ENCODE data around the gene FRMPD4.
"Not testable (repeated sequence)": the region's sequence is repeated elsewhere in the genome, so short reads cannot be mapped to it uniquely, and the experiment has no call there.

FRMPD4 gene

GRCh38 chrX:12505127-12505526 is 366.9 kb downstream of the FRMPD4 start:
- TF ChIP-seq CTCF (conservative IDR thresholded peaks at IDR 0.05; ENCODE audit: low read depth, low read length): no peak

GRCh38 chrX:12515384-12515783 is 377.1 kb downstream of the FRMPD4 start:
- DNase-seq (ENCODE audit: low read depth); H3K4me3 ChIP-seq (ENCODE audit: low read length): not testable (repeated sequence)

More at GRCh38 chrX:12505127-12505526, 366.9 kb downstream of the FRMPD4 start:
- DNase-seq (ENCODE audit: low read depth): no peak
- no peak overlapping the region for H3K4me3 ChIP-seq (ENCODE audit: low read length)

GRCh38 chrX:12526306-12526705 is 388.0 kb downstream of the FRMPD4 start:
- DNase-seq (ENCODE audit: low read depth): no peak
- TF ChIP-seq CTCF (conservative IDR thresholded peaks at IDR 0.05; ENCODE audit: low read depth, low read length): peak; percentile 13
- H3K4me3 ChIP-seq (ENCODE audit: low read length): no peak overlapping the region

GRCh38 chrX:12538096-12538495 is 399.8 kb downstream of the FRMPD4 start:
- DNase-seq (ENCODE audit: low read depth); H3K4me3 ChIP-seq (ENCODE audit: low read length): not testable (repeated sequence)

- DNase-seq (ENCODE audit: low read depth); H3K4me3 ChIP-seq (ENCODE audit: low read length): not testable (repeated sequence)
Observed at GRCh38 chrX:12542251-12542650, 404.0 kb downstream of the FRMPD4 start.

- TF ChIP-seq CTCF (conservative IDR thresholded peaks at IDR 0.05; ENCODE audit: low read depth, low read length): no peak
- DNase-seq (ENCODE audit: low read depth): no peak
- H3K4me3 ChIP-seq (ENCODE audit: low read length): no peak overlapping the region
Observed at GRCh38 chrX:12548341-12548740, 410.1 kb downstream of the FRMPD4 start.

GRCh38 chrX:12548746-12549145 is 410.5 kb downstream of the FRMPD4 start:
- no peak for TF ChIP-seq CTCF (conservative IDR thresholded peaks at IDR 0.05; ENCODE audit: low read depth, low read length)
- no peak overlapping the region for H3K4me3 ChIP-seq (ENCODE audit: low read length)
- DNase-seq (ENCODE audit: low read depth): no peak

- DNase-seq (ENCODE audit: low read depth): no peak
- no peak for TF ChIP-seq CTCF (conservative IDR thresholded peaks at IDR 0.05; ENCODE audit: low read depth, low read length)
- H3K4me3 ChIP-seq (ENCODE audit: low read length): no peak overlapping the region
Observed at GRCh38 chrX:12554206-12554605, 415.9 kb downstream of the FRMPD4 start.

- no peak overlapping the region for H3K4me3 ChIP-seq (ENCODE audit: low read length)
- TF ChIP-seq CTCF (conservative IDR thresholded peaks at IDR 0.05; ENCODE audit: low read depth, low read length): no peak
- no peak for DNase-seq (ENCODE audit: low read depth)
Observed at GRCh38 chrX:12563121-12563520, 424.8 kb downstream of the FRMPD4 start.

Data from retinal pigment epithelial cell (primary cell).